NCI-H510A (cell line): ENCODE results near the gene MIOX.

Experiments
- DNase-seq: peaks from one replicate; lab custom pipeline; 2025; lab: John Stamatoyannopoulos, UW

Gene MIOX

DNA sequence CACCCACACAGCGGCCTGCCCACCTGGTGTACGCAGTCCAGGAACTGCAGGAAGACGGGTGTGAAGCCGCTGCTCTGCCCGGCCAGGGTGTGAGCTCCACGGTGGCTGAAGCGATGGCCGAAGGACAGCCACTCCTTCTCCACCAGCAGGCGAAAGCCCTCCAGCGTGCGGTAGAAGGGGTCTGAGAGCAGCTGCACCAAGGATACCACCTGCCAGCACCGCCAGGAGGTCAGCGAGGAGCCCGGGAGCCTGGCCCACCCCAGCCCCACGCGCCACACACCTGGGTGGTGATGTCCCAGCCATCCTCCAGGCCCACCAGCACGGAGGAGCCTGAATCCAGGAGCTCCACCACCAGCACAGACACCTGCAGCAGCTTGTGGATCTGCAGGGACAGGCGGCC is 31.5 kb upstream of the MIOX start:
- no peak for DNase-seq

DNA sequence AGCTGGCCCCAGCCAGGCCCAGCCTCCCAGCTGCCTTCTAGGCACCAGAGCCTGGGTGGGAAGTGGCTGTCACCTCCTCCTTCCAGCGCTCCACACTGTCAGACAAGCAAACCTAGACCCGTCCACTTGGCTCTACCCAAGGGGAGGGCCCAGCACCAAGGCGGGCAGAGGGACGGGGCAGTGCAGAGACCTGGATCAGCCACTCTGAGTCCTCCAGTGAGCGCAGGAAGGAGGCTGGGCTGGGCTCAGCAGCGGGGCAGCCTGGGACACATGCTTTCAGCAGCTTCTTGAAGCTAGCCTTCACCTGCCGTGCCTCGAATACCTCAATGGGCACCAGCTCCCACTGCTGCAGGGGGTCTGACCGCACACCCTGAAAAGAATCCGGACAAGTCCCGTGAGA is 30.6 kb upstream of the MIOX start:
- no peak for DNase-seq

GRCh38 chr22:50456466-50457234 is 30.0 kb upstream of the MIOX start:
- no peak for DNase-seq

GRCh38 chr22:50459016-50459415 is 27.6 kb upstream of the MIOX start:
- DNase-seq: no peak

DNA sequence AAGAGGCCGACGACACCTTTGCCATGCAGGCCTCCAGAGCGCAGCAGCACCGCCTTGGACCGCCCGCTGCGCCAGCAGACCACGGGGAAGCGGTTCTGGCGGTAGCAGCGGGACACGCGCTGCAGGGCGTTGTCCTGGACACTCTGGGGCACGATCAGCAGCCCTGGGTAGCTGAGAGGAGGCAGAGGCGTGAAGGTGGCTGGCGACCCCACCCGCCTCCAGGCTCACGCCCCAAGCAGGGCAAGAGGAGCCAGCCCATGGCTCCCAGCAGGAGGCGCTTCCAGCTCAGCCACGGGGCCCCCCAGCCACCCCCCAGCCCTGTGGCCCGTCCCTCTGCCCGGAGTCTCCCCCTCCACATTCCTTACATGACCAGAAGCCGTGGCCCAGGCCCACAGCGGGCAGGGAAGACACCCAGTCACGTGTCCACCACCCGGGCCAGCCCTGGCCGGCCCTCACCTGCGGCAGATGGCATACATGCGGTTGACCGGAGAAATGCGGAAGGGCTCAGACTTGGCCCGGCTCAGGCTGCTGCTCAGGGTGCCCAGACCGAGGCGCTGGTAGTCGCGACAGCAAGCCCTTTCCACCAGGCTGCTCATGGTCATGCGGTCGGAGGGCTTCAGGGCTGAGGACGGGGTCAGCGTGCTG is 27.0 kb upstream of the MIOX start:
- DNase-seq: no peak

GRCh38 chr22:50460938-50461337 is 25.7 kb upstream of the MIOX start:
- no peak for DNase-seq

DNA sequence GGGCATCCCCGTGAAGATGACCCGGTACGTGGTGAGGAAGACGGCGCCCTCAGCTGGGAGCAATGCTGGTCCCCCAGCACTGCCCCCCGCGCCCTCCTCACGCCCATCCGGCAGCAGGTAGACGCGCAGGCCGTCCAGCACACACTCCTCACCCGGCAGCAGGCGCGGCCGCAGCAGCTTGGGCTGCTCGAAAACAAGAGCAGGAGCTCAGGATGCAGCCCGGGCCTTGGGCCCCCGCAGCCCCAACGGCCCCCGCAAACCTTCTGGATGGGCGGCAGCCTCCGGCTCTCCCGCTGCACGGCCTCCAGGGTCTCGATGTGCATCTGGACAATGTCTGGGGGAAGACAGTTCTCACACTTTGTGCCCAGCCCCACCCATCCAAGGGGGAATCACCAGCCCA is 25.1 kb upstream of the MIOX start:
- no peak for DNase-seq

GRCh38 chr22:50461979-50462540 is 24.6 kb upstream of the MIOX start:
- no peak for DNase-seq

DNA sequence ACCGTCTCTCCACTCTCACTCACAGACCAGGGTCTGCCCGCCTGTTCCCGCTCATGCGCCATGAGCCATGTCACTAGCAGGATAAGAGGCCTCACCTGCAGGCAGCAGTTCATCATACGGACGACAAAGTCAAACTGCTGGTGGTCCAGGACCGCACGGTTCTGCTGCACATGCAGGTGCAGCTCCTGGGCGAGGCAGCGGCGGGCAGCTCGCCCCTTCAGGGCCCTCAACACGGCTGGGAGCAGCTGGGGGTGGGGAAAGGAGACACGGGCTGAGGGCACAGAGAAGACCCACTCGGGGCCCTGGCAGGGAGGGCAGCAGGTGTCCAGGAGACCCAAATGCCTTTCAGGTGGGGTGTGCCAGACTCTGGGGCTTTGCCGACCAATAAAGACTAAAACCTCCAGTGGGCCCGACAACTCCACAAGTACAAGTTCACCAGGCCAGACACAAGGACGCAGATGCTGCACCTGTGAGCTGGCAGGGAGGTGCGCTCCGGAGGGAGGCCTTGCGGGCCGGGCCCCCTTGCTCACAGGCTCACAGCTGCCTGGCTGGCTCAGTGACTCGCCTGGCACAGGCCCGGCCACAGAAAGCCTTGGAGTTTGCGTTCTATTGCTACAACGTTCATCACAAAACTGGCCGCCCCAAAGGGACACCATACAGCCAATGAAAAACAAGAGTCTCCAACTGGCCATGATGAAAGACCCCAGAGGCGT is 23.3 kb upstream of the MIOX start:
- DNase-seq: no peak

- DNase-seq: no peak
Measured at GRCh38 chr22:50464451-50464850, 22.2 kb upstream of the MIOX start.

DNA sequence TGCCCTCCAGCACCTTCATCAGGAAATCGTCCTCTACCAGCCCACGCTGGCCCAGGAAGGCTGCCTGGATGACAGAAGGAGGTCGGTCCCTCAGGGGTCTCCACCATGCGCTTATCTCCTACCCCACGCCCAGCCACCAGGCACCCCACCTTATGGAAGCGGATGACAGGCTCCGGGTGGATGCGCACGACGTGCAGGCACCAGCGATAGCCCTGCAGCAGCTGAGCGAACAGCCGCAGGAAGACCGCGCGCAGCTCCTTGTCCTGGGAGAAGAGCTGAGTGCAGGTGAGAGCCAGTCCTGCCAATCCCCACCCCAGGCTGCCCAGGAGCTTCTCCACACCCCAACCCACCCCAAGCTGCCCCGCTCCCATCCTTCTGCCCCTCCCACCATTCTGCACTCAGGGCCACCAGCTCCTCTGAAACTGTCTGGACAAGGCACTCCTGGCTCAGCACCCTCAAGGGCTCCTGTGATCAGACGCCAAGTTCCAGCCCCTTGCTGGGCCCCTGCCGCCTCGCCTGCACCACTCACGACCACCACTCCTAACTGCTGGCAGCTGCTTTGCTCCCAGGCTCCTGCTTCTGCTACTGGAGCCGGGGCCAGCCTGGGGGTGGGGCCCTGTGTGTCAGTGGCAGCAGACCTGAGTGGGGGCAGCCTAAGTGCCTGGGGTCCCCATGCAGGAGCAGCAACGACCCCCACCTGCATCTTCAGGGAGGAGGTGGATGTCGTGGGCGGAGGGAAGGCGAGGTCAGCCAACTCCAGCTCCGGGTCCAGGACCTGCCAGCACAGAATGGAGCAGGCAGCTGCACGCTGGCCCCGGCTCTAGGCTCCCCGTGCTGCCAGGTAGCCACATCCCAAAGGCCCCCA is 21.4 kb upstream of the MIOX start:
- DNase-seq: no peak

- no peak for DNase-seq
Measured at GRCh38 chr22:50467341-50467740, 19.3 kb upstream of the MIOX start.

- no peak for DNase-seq
Measured at GRCh38 chr22:50467773-50468440, 18.8 kb upstream of the MIOX start.

GRCh38 chr22:50468626-50469025 is 18.0 kb upstream of the MIOX start:
- DNase-seq: no peak

GRCh38 chr22:50469377-50470305 is 17.0 kb upstream of the MIOX start:
- DNase-seq: peak; percentile 47

DNA sequence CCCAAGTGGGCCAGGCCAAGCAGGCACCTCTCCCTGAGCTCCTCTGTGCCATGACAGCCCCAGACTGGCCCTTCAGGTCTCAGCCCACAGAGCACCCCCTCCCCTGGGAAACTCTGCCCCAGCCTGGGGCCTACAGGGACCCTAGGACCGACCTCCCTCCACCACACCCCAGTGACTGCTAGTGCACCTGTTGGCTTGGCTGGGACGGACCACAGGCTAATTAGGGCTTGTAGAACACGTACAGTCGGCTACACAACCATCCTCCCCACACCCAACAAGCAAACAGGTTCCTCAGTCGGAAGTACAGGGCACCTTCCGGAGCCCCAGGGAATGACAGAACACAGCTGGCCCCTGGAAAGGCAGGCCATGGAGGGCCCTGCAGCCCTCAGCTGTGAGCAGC is 16.2 kb upstream of the MIOX start:
- DNase-seq: no peak

GRCh38 chr22:50471197-50471847 is 15.3 kb upstream of the MIOX start:
- DNase-seq: no peak

- no peak for DNase-seq
Measured at GRCh38 chr22:50471962-50472361, 14.7 kb upstream of the MIOX start.

DNA sequence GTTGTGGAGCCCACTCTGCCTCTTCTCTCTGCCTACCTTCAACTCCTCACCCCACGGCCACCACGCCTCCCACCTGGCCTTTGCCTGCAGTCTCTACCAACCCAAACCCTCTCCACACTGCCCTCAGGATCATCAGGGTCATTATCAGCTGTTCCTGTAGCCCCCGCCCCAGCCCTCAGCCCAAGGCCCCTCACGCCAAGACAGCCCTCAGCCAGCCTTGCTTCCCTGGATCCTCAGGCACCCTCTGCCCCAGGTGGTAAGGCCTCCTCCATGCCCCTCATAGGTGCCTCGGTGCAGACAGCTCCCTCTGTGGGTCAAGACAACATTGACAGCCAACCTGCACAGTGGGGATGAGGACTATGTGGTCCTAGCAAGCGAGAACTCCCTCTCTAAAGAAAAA is 13.6 kb upstream of the MIOX start:
- DNase-seq: no peak
